ENCODE measurements around the gene GFOD2. TPM values are rescaled to one million over a fixed set of nuclear protein-coding genes. Genes with fewer than 3 reads are reported as not detected.

GFOD2 gene
- total and polyA plus RNA-seq, 2 donors (not counting 3 experiments of a cell fraction or from before 2014, with no cell fraction given): 38.1 to 47.5 TPM

DNA sequence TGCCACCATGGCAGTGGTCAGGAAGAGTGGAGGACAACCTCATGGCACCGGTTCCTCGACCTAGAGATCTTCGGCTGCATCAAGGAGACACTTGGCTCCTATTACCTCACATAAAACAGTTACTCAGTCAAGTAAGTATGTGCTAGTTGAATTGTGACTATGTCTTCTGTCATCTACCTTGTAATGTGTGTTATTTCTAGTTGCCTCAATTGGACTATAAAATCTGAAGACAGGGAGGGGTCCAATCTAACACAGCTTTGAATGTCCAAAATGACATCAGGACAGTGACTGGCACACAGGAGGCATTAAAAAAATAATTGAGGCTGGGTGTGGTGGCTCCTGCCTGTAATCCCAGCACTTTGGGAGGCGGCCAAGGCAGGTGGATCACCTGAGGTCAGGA lies 35.3 kb downstream of the GFOD2 start:
- BruUV-seq (replicated peaks): no TSS peak
- no peaks in the 10 kb centered on the region for H3K9me1 ChIP-seq (replicated peaks; ENCODE audit: control insufficient read depth, extremely low read depth, insufficient read depth, low read length)
- dilution Hi-C loops (cut with MboI; ENCODE audit: extremely low pct_ligation_motif_present, low sequenced_read_pairs): loop anchor here (25.0 kb wide), 1 partner anchor 229 kb away; no protein-coding TSS in a partner anchor
- TF ChIP-seq POLR2AphosphoS5 (IDR thresholded peaks at IDR 0.05; ENCODE audit: insufficient read depth, low read depth, low read length) (no peak), MYC (IDR thresholded peaks at IDR 0.05; ENCODE audit: low read depth, low read length) (no peak), POLR2A (IDR thresholded peaks at IDR 0.05; ENCODE audit: low read depth, low read length) (no peak), GATA2 (IDR thresholded peaks at IDR 0.05; ENCODE audit: insufficient read depth, insufficient read length, low read depth, low read length) (no peak)
- TF ChIP-seq, protein P1, sequence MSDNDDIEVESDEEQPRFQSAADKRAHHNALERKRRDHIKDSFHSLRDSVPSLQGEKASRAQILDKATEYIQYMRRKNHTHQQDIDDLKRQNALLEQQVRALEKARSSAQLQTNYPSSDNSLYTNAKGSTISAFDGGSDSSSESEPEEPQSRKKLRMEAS (IDR thresholded peaks at IDR 0.05; ENCODE audit: insufficient read depth, insufficient read length): no peak
- TF ChIP-seq, protein P2, sequence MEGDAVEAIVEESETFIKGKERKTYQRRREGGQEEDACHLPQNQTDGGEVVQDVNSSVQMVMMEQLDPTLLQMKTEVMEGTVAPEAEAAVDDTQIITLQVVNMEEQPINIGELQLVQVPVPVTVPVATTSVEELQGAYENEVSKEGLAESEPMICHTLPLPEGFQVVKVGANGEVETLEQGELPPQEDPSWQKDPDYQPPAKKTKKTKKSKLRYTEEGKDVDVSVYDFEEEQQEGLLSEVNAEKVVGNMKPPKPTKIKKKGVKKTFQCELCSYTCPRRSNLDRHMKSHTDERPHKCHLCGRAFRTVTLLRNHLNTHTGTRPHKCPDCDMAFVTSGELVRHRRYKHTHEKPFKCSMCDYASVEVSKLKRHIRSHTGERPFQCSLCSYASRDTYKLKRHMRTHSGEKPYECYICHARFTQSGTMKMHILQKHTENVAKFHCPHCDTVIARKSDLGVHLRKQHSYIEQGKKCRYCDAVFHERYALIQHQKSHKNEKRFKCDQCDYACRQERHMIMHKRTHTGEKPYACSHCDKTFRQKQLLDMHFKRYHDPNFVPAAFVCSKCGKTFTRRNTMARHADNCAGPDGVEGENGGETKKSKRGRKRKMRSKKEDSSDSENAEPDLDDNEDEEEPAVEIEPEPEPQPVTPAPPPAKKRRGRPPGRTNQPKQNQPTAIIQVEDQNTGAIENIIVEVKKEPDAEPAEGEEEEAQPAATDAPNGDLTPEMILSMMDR (IDR thresholded peaks at IDR 0.05; ENCODE audit: extremely low read depth in 1 of 2, insufficient read depth in 1 of 2, low read depth in 1 of 2, low read length in 2 of 2): no peak
- H3K27me3 ChIP-seq (ENCODE audit: control insufficient read depth in 2 of 2, insufficient read depth in 2 of 2, low read length in 2 of 2): no peaks in the 10 kb centered on the region
- no peak overlapping the region for H3K27ac ChIP-seq (ENCODE audit: insufficient read depth, low read depth, low read length)
- FAIRE-seq (no peak), DNase-seq (ENCODE audit: low read depth, low spot score) (no peak)
- peaks cover 3% of the 10 kb centered on the region for H4K20me1 ChIP-seq (replicated peaks; ENCODE audit: control insufficient read depth, extremely low read depth, insufficient read depth, low read length)
- peaks cover 9% of the 10 kb centered on the region for H3K4me1 ChIP-seq (ENCODE audit: control insufficient read depth, extremely low read depth, insufficient read depth, low read length)
- CTCF ChIA-PET: interaction anchor here (4.2 kb wide), 1 partner anchor 11 kb away, joined by 22 read pairs; no protein-coding TSS in a partner anchor
- no peak overlapping the region for H3K4me3 ChIP-seq (replicated peaks in 1 of 3; ENCODE audit: insufficient read depth in 1 of 3, low read depth in 1 of 3, low read length in 3 of 3)
- POLR2A ChIA-PET: no interaction called here
- intact Hi-C loops (cut with micrococcal nuclease): no loop called here
- H2AFZ ChIP-seq (ENCODE audit: low read depth, low read length): no peak overlapping the region
- no peak overlapping the region for H3K4me2 ChIP-seq (ENCODE audit: insufficient read depth, low read length)
- no peak overlapping the region for H3K9ac ChIP-seq (replicated peaks; ENCODE audit: extremely low read depth, insufficient read depth, low read length)
- H3K79me2 ChIP-seq (ENCODE audit: control insufficient read depth, insufficient read depth, low read length): peaks cover 2% of the 10 kb centered on the region
- H3K36me3 ChIP-seq (ENCODE audit: control insufficient read depth in 2 of 2, extremely low read depth in 1 of 2, insufficient read depth in 2 of 2, low read length in 2 of 2): peaks cover 4 to 20% of the 10 kb centered on the region in 2 experiments
- H3K9me3 ChIP-seq (replicated peaks; ENCODE audit: control insufficient read depth, insufficient read depth, low read length): no peaks in the 10 kb centered on the region
